HUES64 (cell line): ENCODE measurements around the gene PHF11.
A peak's percentile ranks its signal among the peaks of the same experiment; 100 is the strongest.
"Not testable (repeated sequence)": the region's sequence is repeated elsewhere in the genome, so short reads cannot be mapped to it uniquely, and the experiment has no call there.

Experiments used
- H3K27ac ChIP-seq: 2 replicates; pipeline ENCODE4 v1.7.0; 2013; ENCODE audit warnings: low read depth, low read length, inconsistent platforms
- H3K27me3 ChIP-seq: 2 replicates; pipeline ENCODE4 v1.6.1; 2013; ENCODE audit warnings: mild to moderate bottlenecking, low read length; ENCODE audit not compliant: insufficient read depth
- H3K36me3 ChIP-seq: 2 replicates; pipeline ENCODE4 v1.6.1; 2013; ENCODE audit warnings: mild to moderate bottlenecking, low read length; ENCODE audit not compliant: insufficient read depth
- H3K4me1 ChIP-seq: 2 replicates; pipeline ENCODE4 v1.6.1; 2013; ENCODE audit warnings: mild to moderate bottlenecking, low read length, moderate library complexity; ENCODE audit not compliant: insufficient read depth
- H3K4me3 ChIP-seq: 2 replicates; pipeline ENCODE4 v1.5.1; 2013; ENCODE audit warnings: mild to moderate bottlenecking, low read length, moderate library complexity
- H3K9ac ChIP-seq: 2 replicates; pipeline ENCODE4 v1.6.1; 2013; ENCODE audit warnings: mild to moderate bottlenecking, low read depth, low read length
- H3K9me3 ChIP-seq: 2 replicates; pipeline ENCODE4 v1.6.1; 2013; ENCODE audit warnings: low read depth, low read length; ENCODE audit not compliant: insufficient read depth
- WGBS: fragments of 150-250, 120-280 bp; methylation state at CpG from one replicate; pipeline ENCODE4 v1.1.7; 2013; ENCODE audit warnings: missing lambda C conversion rate; 5-methylcytosine and 5-hydroxymethylcytosine counted together

PHF11 gene

DNA sequence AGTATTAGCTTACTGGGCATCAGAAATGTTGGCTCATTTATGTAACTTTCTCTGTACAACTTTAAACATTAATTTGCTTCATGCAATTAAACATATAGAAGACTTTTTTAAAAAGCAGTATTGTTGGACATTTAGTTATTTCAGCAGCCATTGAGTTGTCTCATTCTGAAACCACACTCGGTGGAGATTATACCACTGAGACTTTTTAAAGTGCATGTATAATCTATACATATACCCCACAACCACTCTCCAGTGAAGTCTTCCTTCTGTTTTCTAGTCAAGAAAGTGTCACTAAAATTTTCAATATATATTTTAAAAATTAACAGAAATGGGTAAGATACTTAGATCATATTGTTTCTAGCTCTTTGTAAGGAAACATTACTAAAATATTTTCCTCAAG, 36.2 kb upstream of the PHF11 start:
- Histone ChIP-seq H3K9ac (no peak overlapping the region), H3K36me3 (peaks cover 38% of the 10 kb centered on the region), H3K4me1 (no peaks in the 10 kb centered on the region), H3K27me3 (no peaks in the 10 kb centered on the region), H3K27ac (no peak overlapping the region), H3K9me3 (peaks cover 30% of the 10 kb centered on the region), H3K4me3 (no peak overlapping the region)
- WGBS, result 100% methylated on average over 1 of the region's 1 CpG

DNA sequence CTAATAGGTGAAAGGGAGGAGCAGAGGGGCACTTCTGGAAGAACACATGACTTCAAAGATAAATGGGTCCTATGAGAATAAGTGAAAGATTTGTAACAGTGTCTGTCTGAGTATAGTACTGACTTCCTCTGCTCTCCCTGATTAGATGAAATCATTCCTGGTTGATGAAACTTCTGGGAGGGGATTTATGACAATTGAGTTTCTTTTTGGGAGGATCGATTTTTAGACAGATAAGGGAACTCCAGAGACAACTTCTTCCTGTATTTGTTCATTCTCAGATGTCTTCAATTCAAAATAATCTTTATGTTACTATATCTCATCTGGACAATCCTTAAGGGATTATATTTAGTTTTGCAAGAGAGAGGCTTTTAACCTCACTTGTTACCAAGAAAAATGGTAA, 31.7 kb upstream of the PHF11 start:
- Histone ChIP-seq H3K27ac (no peak overlapping the region), H3K27me3 (no peaks in the 10 kb centered on the region), H3K36me3 (peaks cover 44% of the 10 kb centered on the region), H3K9ac (no peak overlapping the region), H3K9me3 (peaks cover 30% of the 10 kb centered on the region), H3K4me1 (no peaks in the 10 kb centered on the region), H3K4me3 (no peak overlapping the region)
- WGBS, result 91% methylated on average over 1 of the region's 1 CpG

DNA sequence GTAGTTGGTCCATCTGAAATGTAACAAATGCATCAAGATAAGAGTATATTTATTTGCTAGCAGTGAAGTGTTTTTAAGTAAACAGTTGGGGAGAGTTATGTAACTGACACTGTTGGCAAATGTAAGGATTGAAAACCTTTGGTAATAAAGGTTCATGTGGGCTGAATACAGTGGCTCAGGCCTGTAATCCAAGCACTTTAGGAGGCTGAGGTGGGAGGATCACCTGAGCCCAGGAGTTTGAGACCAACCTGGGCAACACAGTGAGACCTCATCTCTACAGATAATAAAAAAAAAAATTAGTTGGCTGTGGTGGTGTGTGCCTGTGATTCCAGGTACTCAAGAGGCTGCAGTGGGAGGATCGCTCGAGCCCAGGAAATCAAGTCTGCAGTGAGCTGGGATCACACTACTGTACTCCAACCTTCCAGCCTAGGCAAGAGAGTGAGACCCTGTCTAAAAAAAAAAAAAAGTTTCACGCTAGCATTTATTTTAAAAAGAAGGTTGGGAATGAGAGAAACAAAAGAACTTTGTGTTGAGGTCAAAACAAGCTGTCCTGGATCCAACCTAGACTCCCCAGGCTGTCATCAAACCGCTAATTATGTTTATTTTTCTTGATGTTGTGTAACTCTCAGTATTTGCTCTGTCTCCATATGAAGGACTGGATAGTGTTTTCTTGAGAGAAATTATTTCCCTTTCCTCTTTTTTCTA, 31.0 kb upstream of the PHF11 start:
- H3K9ac ChIP-seq, result no peak overlapping the region
- no peak overlapping the region for H3K27ac ChIP-seq
- H3K27me3 ChIP-seq, result no peaks in the 10 kb centered on the region
- H3K4me1 ChIP-seq, result no peaks in the 10 kb centered on the region
- peaks cover 44% of the 10 kb centered on the region for H3K36me3 ChIP-seq
- WGBS, result 97% methylated on average over 4 of the region's 4 CpGs
- peaks cover 30% of the 10 kb centered on the region for H3K9me3 ChIP-seq
- no peak overlapping the region for H3K4me3 ChIP-seq

DNA sequence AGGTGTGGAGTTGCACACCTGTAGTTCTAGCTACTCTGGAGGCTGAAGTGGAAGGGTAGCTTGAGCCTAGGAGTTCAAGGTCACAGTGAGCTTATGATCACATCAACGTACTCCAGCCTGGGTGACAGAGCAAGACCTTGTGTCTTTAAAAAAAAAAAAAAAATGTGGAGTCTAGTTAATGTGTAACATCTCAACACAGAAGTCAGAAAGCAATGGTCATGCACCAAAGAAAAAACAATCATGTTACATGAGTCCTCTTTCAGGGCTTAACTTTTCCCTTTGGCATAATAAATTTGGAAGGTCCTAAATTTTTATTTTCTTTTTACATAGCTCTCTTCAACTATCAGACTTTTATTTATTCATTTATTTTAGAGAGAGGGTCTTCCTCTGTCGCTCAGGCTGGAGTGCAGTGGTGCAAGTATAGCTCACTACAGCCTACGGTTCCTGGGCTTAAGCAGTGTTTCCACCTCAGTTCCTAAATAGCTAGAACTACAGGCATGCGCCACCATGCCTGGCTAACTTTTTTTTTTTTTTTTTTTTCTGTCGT, 29.4 kb upstream of the PHF11 start:
- H3K36me3 ChIP-seq, result peaks cover 38% of the 10 kb centered on the region

DNA sequence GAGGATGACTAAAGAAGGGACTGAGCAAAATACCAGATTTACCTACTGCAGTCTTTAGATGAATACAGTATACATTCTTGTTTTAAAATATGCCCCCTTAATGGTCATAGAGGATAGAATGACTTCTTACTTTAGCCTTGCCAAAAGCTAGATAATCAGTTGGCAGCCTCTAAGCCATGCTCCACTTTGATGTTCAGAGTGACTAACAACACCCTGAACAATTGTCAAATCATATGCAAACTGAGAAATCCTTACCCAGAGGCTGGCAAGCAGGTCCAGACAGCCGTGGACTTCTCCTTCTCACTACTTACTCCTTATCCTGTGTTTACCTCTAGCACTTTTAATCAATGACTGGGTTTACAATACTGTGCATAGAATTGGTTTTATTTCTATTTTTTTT, 23.6 kb upstream of the PHF11 start:
- peaks cover 21% of the 10 kb centered on the region for H3K36me3 ChIP-seq
- no peak overlapping the region for H3K9ac ChIP-seq
- H3K4me1 ChIP-seq, result no peaks in the 10 kb centered on the region
- H3K9me3 ChIP-seq, result no peaks in the 10 kb centered on the region
- WGBS, result 76% methylated on average over 1 of the region's 1 CpG
- H3K27me3 ChIP-seq, result no peaks in the 10 kb centered on the region
- no peak overlapping the region for H3K27ac ChIP-seq
- no peak overlapping the region for H3K4me3 ChIP-seq

More for the DNA sequence above, 29.4 kb upstream of the PHF11 start:
- 89% methylated on average over 4 of the region's 5 CpGs for WGBS
- Histone ChIP-seq H3K27ac (no peak overlapping the region), H3K9ac (no peak overlapping the region), H3K9me3 (peaks cover 30% of the 10 kb centered on the region), H3K4me3 (no peak overlapping the region), H3K27me3 (no peaks in the 10 kb centered on the region), H3K4me1 (no peaks in the 10 kb centered on the region)

DNA sequence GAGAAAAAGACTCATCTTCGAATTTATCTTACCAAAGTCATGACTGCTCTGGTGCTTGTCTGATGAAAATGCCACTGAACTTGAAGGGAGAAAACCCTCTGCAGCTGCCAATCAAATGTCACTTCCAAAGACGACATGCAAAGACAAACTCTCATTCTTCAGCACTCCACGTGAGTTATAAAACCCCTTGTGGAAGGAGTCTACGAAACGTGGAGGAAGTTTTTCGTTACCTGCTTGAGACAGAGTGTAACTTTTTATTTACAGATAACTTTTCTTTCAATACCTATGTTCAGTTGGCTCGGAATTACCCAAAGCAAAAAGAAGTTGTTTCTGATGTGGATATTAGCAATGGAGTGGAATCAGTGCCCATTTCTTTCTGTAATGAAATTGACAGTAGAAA, 19.2 kb upstream of the PHF11 start:
- H3K36me3 ChIP-seq, result peaks cover 16% of the 10 kb centered on the region
- no peaks in the 10 kb centered on the region for H3K9me3 ChIP-seq
- no peak overlapping the region for H3K4me3 ChIP-seq
- no peaks in the 10 kb centered on the region for H3K4me1 ChIP-seq
- H3K27ac ChIP-seq, result no peak overlapping the region
- H3K9ac ChIP-seq, result no peak overlapping the region
- no peaks in the 10 kb centered on the region for H3K27me3 ChIP-seq
- 91% methylated on average over 7 of the region's 7 CpGs for WGBS

DNA sequence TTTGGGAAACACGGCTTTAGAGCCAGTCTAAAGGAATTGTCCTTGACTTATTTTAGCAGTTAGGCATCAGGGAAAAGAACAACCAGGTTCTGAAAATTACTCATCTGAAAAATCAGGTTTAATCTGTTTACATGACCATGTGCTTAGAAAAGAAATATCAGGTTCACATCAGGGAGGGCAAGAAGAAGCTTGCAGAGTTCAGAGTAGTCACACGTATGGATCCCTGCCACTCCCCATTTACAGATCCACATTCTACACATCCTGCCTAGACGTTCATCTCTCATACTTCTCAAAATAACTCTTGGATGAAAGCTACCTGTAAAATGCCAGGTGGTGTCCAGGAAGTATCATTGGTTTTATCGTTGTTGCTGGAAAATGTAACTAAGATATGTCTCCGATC, 14.0 kb upstream of the PHF11 start:
- Histone ChIP-seq H3K36me3 (peaks cover 11% of the 10 kb centered on the region), H3K9me3 (no peaks in the 10 kb centered on the region), H3K27me3 (no peaks in the 10 kb centered on the region), H3K27ac (no peak overlapping the region), H3K4me3 (no peak overlapping the region), H3K9ac (no peak overlapping the region), H3K4me1 (no peaks in the 10 kb centered on the region)
- 93% methylated on average over 5 of the region's 5 CpGs for WGBS

DNA sequence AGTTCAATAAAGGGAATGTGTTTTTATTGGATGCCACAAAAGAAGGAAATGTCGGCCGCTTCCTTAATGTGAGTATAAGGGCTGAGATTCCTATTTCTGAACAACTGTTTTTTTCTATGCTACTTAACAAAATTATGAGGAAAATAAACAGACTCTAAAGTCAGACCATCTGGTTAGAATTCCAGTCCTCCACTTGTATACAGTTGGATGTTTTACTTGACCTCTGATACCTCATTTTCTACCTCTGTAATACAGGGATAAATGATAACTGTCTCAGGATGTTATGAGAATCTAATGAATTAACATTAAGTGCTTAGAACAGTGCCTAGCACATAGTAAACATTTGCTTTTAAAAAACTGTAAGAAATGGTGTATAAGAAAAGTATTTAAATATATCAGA, 7.2 kb upstream of the PHF11 start:
- Histone ChIP-seq H3K4me1 (no peaks in the 10 kb centered on the region), H3K27ac (no peak overlapping the region), H3K9ac (no peak overlapping the region), H3K9me3 (no peaks in the 10 kb centered on the region), H3K36me3 (0 out of 2 replicates have a peak, but pooled peaks cover 3% of the 10 kb centered on the region), H3K4me3 (no peak overlapping the region), H3K27me3 (no peaks in the 10 kb centered on the region)
- no CpG with 5 or more reads among the region's 2 CpGs for WGBS

DNA sequence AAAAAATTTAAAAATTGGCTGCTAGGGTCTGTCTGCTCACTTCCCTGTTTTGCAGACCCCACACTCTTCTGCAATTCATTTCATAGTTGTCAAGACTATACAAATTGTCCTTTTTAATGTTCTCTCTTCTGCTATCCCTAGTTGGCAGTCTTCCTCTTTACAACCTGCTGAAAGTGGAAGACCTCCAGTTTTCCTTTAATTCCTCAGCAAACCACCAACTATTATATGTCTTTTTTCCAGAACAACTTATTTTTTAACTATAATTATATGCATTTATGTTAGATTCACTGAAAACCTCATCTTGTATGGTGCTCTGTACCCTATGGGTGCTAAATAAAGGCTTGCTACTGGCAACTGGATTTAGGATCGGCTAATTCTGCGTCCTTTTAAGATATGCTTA, 1.1 kb upstream of the PHF11 start:
- Histone ChIP-seq H3K9ac (0 out of 2 replicates have a peak overlapping the region, but pooled peaks have one; percentile 66), H3K9me3 (no peaks in the 10 kb centered on the region), H3K4me1 (0 out of 2 replicates have a peak, but pooled peaks cover 3% of the 10 kb centered on the region), H3K27me3 (no peaks in the 10 kb centered on the region), H3K4me3 (peak overlapping the region; percentile 58), H3K27ac (no peak overlapping the region), H3K36me3 (0 out of 2 replicates have a peak, but pooled peaks cover 3% of the 10 kb centered on the region)
- 92% methylated on average over 2 of the region's 2 CpGs for WGBS

DNA sequence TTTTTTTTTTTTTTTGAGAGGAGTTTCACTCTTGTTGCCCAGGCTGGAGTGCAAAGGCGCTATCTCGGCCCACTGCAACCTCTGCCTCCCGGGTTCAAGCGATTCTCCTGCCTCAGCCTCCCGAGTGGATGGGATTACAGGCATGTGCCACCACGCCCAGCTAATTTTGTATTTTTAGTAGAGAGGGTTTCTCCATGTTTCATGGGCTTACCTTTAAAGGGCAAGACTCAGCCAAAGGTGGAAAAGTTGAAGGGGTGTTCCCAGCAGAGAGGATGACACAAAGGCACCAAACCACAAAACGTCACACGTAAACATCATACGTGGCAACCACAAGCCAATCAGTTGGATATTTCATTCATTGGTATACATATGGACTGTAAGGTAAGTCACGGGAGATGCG, 1.1 kb downstream of the PHF11 start:
- not testable (repeated sequence) for H3K9ac ChIP-seq

DNA sequence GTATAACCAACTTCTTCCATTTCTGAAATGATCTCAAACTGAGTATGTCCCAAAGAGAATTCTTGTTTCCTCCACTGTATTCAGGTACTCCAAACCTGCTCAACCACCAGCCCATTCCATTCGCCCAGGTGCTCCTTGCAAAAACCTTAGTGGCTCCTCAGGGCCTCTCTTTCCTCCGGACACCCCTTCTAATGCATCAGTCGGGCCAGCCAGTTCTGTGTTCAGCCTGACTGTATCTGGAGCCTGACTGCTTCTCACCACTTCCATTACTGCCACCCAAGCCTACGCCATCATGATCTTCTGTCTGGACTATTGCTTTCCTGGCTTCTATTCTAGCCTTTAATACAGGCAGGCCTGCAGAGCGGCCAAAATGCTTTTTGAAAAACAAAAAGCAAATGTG, 1.5 kb downstream of the PHF11 start:
- Histone ChIP-seq H3K9ac (no peak overlapping the region), H3K27ac (no peak overlapping the region), H3K36me3 (no peaks in the 10 kb centered on the region), H3K27me3 (no peaks in the 10 kb centered on the region), H3K4me1 (0 out of 2 replicates have a peak, but pooled peaks cover 3% of the 10 kb centered on the region), H3K9me3 (no peaks in the 10 kb centered on the region), H3K4me3 (no peak overlapping the region)
- 90% methylated on average over 5 of the region's 5 CpGs for WGBS

More for the DNA sequence above, 1.1 kb downstream of the PHF11 start:
- not testable (repeated sequence) for H3K27me3 ChIP-seq, H3K4me1 ChIP-seq, H3K27ac ChIP-seq, H3K36me3 ChIP-seq, H3K9me3 ChIP-seq
- H3K4me3 ChIP-seq, result peak overlapping the region; percentile 58; the same call in 1 of the 2 replicates
- 92% methylated on average over 11 of the region's 11 CpGs for WGBS
